Adrenal gland (tissue), 12 donors: ENCODE results near the gene BRIP1. TPM values are rescaled to one million over a fixed set of nuclear protein-coding genes. Genes with fewer than 3 reads are reported as not detected.

Source experiments
- DNase-seq, 7 donors: peaks; one replicate each; pipeline ENCODE4 v3.0.0-alpha.2; 2019 to 2020
- H3K27ac ChIP-seq, 5 donors: fragments of 200-600 bp; sonication (generic) in 4 of 5; 1 replicate in 3 of 5; 2 replicates in 2 of 5; pipeline versions ENCODE4 v1.5.1 to v1.8.0; 2016 to 2020; ENCODE audit warnings: mild to moderate bottlenecking in 1 of 5
- H3K27me3 ChIP-seq: fragments of 200-600 bp; 2 replicates; pipeline ENCODE4 v1.8.0; 2021
- H3K36me3 ChIP-seq, 2 donors: fragments of 200-600 bp; replicated peaks in 1 of 2; 1 replicate in 1 of 2; 2 replicates in 1 of 2; pipeline versions ENCODE4 v1.5.1 to v1.8.0; 2018 to 2022
- H3K4me1 ChIP-seq, 2 donors: fragments of 200-600 bp; replicated peaks in 1 of 2; 1 replicate in 1 of 2; 2 replicates in 1 of 2; pipeline versions ENCODE4 v1.5.1 to v1.8.0; 2018 to 2021
- H3K4me3 ChIP-seq, 4 donors: fragments of 200-600 bp; sonication (generic) in 3 of 4; one replicate each; pipeline ENCODE4 v1.5.1; 2016 to 2018
- H3K9me3 ChIP-seq, 3 donors: fragments of 200-600 bp; sonication (generic) in 1 of 3; replicated peaks in 1 of 3; 1 replicate in 2 of 3; 2 replicates in 1 of 3; pipeline versions ENCODE4 v1.5.1 to v1.8.0; 2016 to 2021
- POLR2A ChIP-seq, 2 donors: fragments of 450-650 bp; IDR thresholded peaks; one replicate each; pipeline ENCODE4 v1.6.1; 2017; ENCODE audit warnings: antibody characterized with exemption in 2 of 2, mild to moderate bottlenecking in 2 of 2, moderate library complexity in 1 of 2
- WGBS, 4 donors: extraction: QIAGEN DNeasy Blood & Tissue Kit in 2 of 4; methylation state at CpG; one replicate each; pipeline versions ENCODE4 v1.1.5 to v1.1.7; 2013 to 2017; 5-methylcytosine and 5-hydroxymethylcytosine counted together
- intact Hi-C, 2 donors: fragments of 100-400 bp; cut with DNase I; formaldehyde crosslinking; loops; one replicate each; pipeline versions ENCODE4 v1.14.1 to v1.15.0; 2022 to 2023
- polyA plus RNA-seq, 3 donors: library from polyadenylated mRNA; stranded (reverse); fragments of 200-250 nt in 2 of 3; fragments of 350-450 nt in 1 of 3; fragmentation: Illumina TruSeq in 1 of 3; extraction: RNeasy Lipid Tissue Mini Kit (QIAGEN cat#74804) in 1 of 3; gene quantifications; one replicate each; pipeline ENCODE4 v1.2.3, GENCODE V29; 2013 to 2014
- total RNA-seq, 9 donors: library from RNA; depleted of rRNA in 4 of 9; stranded (reverse); fragments of >200 nt in 4 of 9; fragments of 120-200 nt in 1 of 9; fragmentation: NEBNext Ultra II Directional in 1 of 9; extraction: Animal tissue kit (Norgen Biotek cat#: 25700) in 1 of 9; gene quantifications; one replicate each; pipeline versions ENCODE4 v1.1.0 to v1.2.4, GENCODE V29; 2013 to 2023
- TF ChIP-seq, protein P1 (sequence below), 6 experiments: fragments of 450-650 bp in 4 of 6; fragments of 200-600 bp in 2 of 6; sonication (generic) in 1 of 6; IDR thresholded peaks; 1 replicate in 5 of 6; 2 replicates in 1 of 6; pipeline versions ENCODE4 v1.5.1 to v1.8.0; 2016 to 2021; ENCODE audit warnings: antibody characterized with exemption in 6 of 6, mild to moderate bottlenecking in 2 of 6, moderate library complexity in 1 of 6
- donor health status: healthy with polysubstance abuse.
- donor health status: Bipolar disorder and iron deficiency.
- donor health status: DM: yes; HTN: yes; CAD: no.
- donor health status: DM: no; HTN: no; CAD: no.
- donor health status: DM: no; HTN: no; CAD: no.
- donor health status: DM: yes; HTN: yes; CAD: no.

The BRIP1 gene
- total and polyA plus RNA-seq, 12 donors: 0.06 to 6.9 (median 0.46) TPM

DNA sequence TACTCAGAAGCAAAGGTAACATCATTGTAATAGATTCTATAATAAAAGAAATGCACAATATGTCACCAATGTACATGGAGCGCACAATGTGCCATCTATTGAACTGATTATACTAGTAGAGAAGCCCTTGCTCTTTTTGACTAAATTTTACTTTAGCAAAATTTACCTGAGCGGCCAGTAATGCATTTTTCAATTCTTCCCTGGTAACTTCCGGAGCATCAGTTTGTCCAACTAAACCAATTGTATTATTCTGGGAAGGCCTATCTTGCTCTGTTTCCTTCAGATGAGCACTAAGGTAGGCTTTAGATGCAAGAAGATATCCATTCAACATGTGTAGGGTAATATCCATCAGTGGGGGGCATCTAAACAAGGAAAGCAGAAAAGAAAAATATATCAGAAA, 8.8 kb upstream of the BRIP1 start:
- 88 to 98% (median 95%) methylated on average over 3 of the region's 3 CpGs for WGBS, 4 donors
- no peak for DNase-seq
- H3K9me3 ChIP-seq: no peaks in the 10 kb centered on the region
- peaks cover 0 to 40% of the 10 kb centered on the region in 2 donors for H3K36me3 ChIP-seq
- intact Hi-C loops: no loop called here
- H3K4me3 ChIP-seq: no peak overlapping the region
- no peaks in the 10 kb centered on the region for H3K4me1 ChIP-seq
- TF ChIP-seq, protein P1, sequence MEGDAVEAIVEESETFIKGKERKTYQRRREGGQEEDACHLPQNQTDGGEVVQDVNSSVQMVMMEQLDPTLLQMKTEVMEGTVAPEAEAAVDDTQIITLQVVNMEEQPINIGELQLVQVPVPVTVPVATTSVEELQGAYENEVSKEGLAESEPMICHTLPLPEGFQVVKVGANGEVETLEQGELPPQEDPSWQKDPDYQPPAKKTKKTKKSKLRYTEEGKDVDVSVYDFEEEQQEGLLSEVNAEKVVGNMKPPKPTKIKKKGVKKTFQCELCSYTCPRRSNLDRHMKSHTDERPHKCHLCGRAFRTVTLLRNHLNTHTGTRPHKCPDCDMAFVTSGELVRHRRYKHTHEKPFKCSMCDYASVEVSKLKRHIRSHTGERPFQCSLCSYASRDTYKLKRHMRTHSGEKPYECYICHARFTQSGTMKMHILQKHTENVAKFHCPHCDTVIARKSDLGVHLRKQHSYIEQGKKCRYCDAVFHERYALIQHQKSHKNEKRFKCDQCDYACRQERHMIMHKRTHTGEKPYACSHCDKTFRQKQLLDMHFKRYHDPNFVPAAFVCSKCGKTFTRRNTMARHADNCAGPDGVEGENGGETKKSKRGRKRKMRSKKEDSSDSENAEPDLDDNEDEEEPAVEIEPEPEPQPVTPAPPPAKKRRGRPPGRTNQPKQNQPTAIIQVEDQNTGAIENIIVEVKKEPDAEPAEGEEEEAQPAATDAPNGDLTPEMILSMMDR (IDR thresholded peaks at IDR 0.05): no peak
- no peak for TF ChIP-seq POLR2A (IDR thresholded peaks at IDR 0.05)
- no peak overlapping the region for H3K27ac ChIP-seq
- no peaks in the 10 kb centered on the region for H3K27me3 ChIP-seq

- WGBS, 4 donors: 84 to 92% (median 90%) methylated on average over 3 of the region's 3 CpGs
- intact Hi-C loops: no loop called here
- peaks cover 0 to 38% of the 10 kb centered on the region in 2 donors for H3K36me3 ChIP-seq
- no peak for DNase-seq
- no peaks in the 10 kb centered on the region for H3K9me3 ChIP-seq
- no peak for TF ChIP-seq POLR2A (IDR thresholded peaks at IDR 0.05)
- TF ChIP-seq, protein P1 (IDR thresholded peaks at IDR 0.05): no peak
- H3K4me3 ChIP-seq: no peak overlapping the region
- H3K4me1 ChIP-seq: peaks cover 0 to 4% of the 10 kb centered on the region in 2 donors
- no peak overlapping the region for H3K27ac ChIP-seq
- no peaks in the 10 kb centered on the region for H3K27me3 ChIP-seq
These were observed 5.8 kb upstream of the BRIP1 start for GRCh38 chr17:61869138-61869537.

DNA sequence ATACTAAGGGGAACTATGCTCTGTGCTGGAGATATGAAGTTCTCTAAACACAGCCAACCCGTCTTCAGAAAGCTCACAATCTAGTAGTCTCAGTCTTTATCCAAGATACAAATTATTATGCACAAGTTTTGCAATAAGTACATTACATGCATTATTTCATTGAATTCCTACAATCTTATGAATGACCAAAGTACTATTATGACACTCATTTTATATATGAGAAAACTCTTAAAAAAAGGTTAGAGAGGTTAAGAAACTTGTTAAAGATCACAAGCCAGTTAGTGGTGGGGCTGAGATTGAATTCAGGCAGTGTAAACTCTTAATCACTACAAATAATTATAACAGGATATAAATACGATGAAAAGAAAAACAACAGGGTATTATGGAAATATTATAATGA, 4.7 kb upstream of the BRIP1 start:
- no peak overlapping the region for H3K4me3 ChIP-seq
- TF ChIP-seq, protein P1 (IDR thresholded peaks at IDR 0.05): no peak
- no peak for DNase-seq
- H3K27ac ChIP-seq: no peak overlapping the region
- no peaks in the 10 kb centered on the region for H3K9me3 ChIP-seq
- H3K27me3 ChIP-seq: no peaks in the 10 kb centered on the region
- 93 to 98% (median 95%) methylated on average over 2 of the region's 2 CpGs for WGBS, 4 donors
- peaks cover 0 to 7% of the 10 kb centered on the region in 2 donors for H3K4me1 ChIP-seq
- intact Hi-C loops: no loop called here
- H3K36me3 ChIP-seq: peaks cover 0 to 35% of the 10 kb centered on the region in 2 donors

DNA sequence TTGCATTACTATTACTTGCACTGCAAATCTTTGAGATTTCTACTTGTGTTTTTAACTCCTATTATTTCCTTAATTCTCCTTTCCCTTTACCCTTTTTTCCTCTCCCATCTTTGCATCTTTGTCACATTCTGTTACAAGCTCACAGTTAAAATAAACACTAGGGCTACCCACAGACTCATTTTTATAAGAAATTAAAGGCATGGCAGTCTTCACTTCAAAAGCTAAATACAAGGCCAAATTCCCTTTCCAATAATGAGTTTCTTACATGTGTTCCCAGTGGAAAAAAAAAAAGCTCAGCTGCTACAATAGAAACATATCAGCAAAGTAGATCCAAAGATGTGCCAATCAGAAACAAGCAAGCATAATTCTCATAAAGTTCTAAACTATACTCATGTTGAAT, 3.7 kb upstream of the BRIP1 start:
- Histone ChIP-seq H3K4me3 (no peak overlapping the region), H3K9me3 (no peaks in the 10 kb centered on the region), H3K36me3 (peaks cover 0 to 30% of the 10 kb centered on the region in 2 donors), H3K27ac (no peak overlapping the region), H3K4me1 (peaks cover 5 to 14% of the 10 kb centered on the region in 2 donors), H3K27me3 (no peaks in the 10 kb centered on the region)
- no peak for DNase-seq
- intact Hi-C loops: no loop called here
- TF ChIP-seq, protein P1 (IDR thresholded peaks at IDR 0.05): no peak
- TF ChIP-seq POLR2A (IDR thresholded peaks at IDR 0.05): no peak
